RKO (cell line): ENCODE measurements around the gene BBOX1.
"Not testable (repeated sequence)": the region's sequence is repeated elsewhere in the genome, so short reads cannot be mapped to it uniquely, and the experiment has no call there.

Experiments
- DNase-seq: peaks from one replicate; pipeline ENCODE4 v3.0.0-alpha.2; 2016; ENCODE audit warnings: low spot score

Gene BBOX1

GRCh38 chr11:27084518-27084917, 43.9 kb downstream of the BBOX1 start:
- DNase-seq, result no peak

GRCh38 chr11:27085111-27085510, 44.5 kb downstream of the BBOX1 start:
- DNase-seq, result no peak

- no peak for DNase-seq
These were observed 45.0 kb downstream of the BBOX1 start for GRCh38 chr11:27085605-27086004.

- no peak for DNase-seq
These were observed 46.8 kb downstream of the BBOX1 start for GRCh38 chr11:27087432-27087831.

- DNase-seq, result no peak
These were observed 47.7 kb downstream of the BBOX1 start for GRCh38 chr11:27088353-27088752.

- DNase-seq, result no peak
These were observed 49.1 kb downstream of the BBOX1 start for GRCh38 chr11:27089746-27090145.

GRCh38 chr11:27090357-27090948, 49.8 kb downstream of the BBOX1 start:
- DNase-seq, result not testable (repeated sequence)

- DNase-seq, result no peak
These were observed 53.5 kb downstream of the BBOX1 start for GRCh38 chr11:27094120-27094519.

- no peak for DNase-seq
These were observed 54.4 kb downstream of the BBOX1 start for GRCh38 chr11:27095059-27095458.

GRCh38 chr11:27095887-27096286, 55.3 kb downstream of the BBOX1 start:
- no peak for DNase-seq

- no peak for DNase-seq
These were observed 56.9 kb downstream of the BBOX1 start for GRCh38 chr11:27097551-27097950.

- no peak for DNase-seq
These were observed 59.9 kb downstream of the BBOX1 start for GRCh38 chr11:27100534-27100933.

- DNase-seq, result no peak
These were observed 66.9 kb downstream of the BBOX1 start for GRCh38 chr11:27107548-27107947.

- DNase-seq, result no peak
These were observed 68.2 kb downstream of the BBOX1 start for GRCh38 chr11:27108809-27109208.

GRCh38 chr11:27111896-27112295, 71.3 kb downstream of the BBOX1 start:
- DNase-seq, result no peak

GRCh38 chr11:27112946-27113345, 72.3 kb downstream of the BBOX1 start:
- DNase-seq, result no peak

- DNase-seq, result no peak
These were observed 74.5 kb downstream of the BBOX1 start for GRCh38 chr11:27115051-27115650.

GRCh38 chr11:27116684-27117083, 76.1 kb downstream of the BBOX1 start:
- no peak for DNase-seq

- no peak for DNase-seq
These were observed 77.8 kb downstream of the BBOX1 start for GRCh38 chr11:27118371-27118770.

- DNase-seq, result no peak
These were observed 78.3 kb downstream of the BBOX1 start for GRCh38 chr11:27118949-27119348.

GRCh38 chr11:27119396-27119795, 78.8 kb downstream of the BBOX1 start:
- no peak for DNase-seq

- no peak for DNase-seq
These were observed 79.6 kb downstream of the BBOX1 start for GRCh38 chr11:27120211-27120610.

- no peak for DNase-seq
These were observed 81.4 kb downstream of the BBOX1 start for GRCh38 chr11:27122001-27122400.
